HCT116 (cell line): ENCODE data around the gene BBS4. TPM values are rescaled to one million over a fixed set of nuclear protein-coding genes. Genes with fewer than 3 reads are reported as not detected.
"Not testable (repeated sequence)": the region's sequence is repeated elsewhere in the genome, so short reads cannot be mapped to it uniquely, and the experiment has no call there.

Source experiments
- ATAC-seq: fragments of 200-7000 bp; cut with Tn5 transposase; 2 replicates; pipeline ENCODE4 v1.9.1; 2020; ENCODE audit warnings: mild to moderate bottlenecking, moderate library complexity
- BruUV-seq: library from RNA; stranded (reverse); fragments of 400-500 nt; replicated peaks from 2 replicates; lab custom pipeline; 2021; lab: Mats Ljungman, UMichigan
- CTCF ChIA-PET: fragments of 300-600 bp; sonication (Branson Sonifier 250); formaldehyde crosslinking; loops from one replicate; lab custom pipeline; 2021; ENCODE audit warnings: antibody characterized with exemption; lab: Charles Lee
- POLR2A ChIA-PET: fragments of 300-600, 350-600 bp; sonication (Branson Sonifier 250); formaldehyde crosslinking; loops from one replicate; lab custom pipeline; 2021; ENCODE audit warnings: antibody characterized with exemption; lab: Charles Lee
- RAD21 ChIA-PET, 2 experiments: fragments of 300-600 bp; sonication (Branson Sonifier 250); formaldehyde crosslinking; loops; one replicate each; lab custom pipeline; 2023; ENCODE audit warnings: low total read pairs in 2 of 2; ENCODE audit not compliant: uncharacterized antibody in 2 of 2, unreplicated experiment in 2 of 2, low non-redundant PET in 1 of 2; lab: Charles Lee
- DNase-seq: peaks from one replicate; pipeline ENCODE4 v3.0.0-alpha.2; 2010; ENCODE audit warnings: low read depth, low spot score
- H2AFZ ChIP-seq: fragments of 200-600 bp; shearing (Covaris generic), sonication (generic); 2 replicates; pipeline ENCODE4 v1.6.1; 2017; ENCODE audit warnings: low read depth, mixed run types, mixed read lengths, antibody characterized with exemption, low read length; ENCODE audit not compliant: poor library complexity, severe bottlenecking
- H3K27ac ChIP-seq: 2 replicates; pipeline ENCODE4 v1.5.1; 2012; ENCODE audit warnings: low read depth, low read length
- H3K27me3 ChIP-seq: fragments of 200-600 bp; sonication (generic); 2 replicates; pipeline ENCODE4 v1.6.1; 2016; ENCODE audit warnings: mixed run types, low read length, mixed read lengths; ENCODE audit not compliant: insufficient read depth
- H3K36me3 ChIP-seq, 2 experiments: fragments of 200-500 bp in 1 of 2; fragments of 200-600 bp in 1 of 2; sonication (Bioruptor generic) in 1 of 2; sonication (generic) in 1 of 2; 2 replicates each; pipeline versions ENCODE4 v1.5.1 to v1.6.1; 2014 to 2016; ENCODE audit warnings: low read length in 2 of 2, inconsistent platforms in 1 of 2, mixed read lengths in 1 of 2, mixed run types in 1 of 2; ENCODE audit not compliant: insufficient read depth in 2 of 2, control insufficient read depth in 1 of 2
- H3K4me1 ChIP-seq, 2 experiments: fragments of 200-600 bp in 1 of 2; sonication (generic) in 1 of 2; 2 replicates each; pipeline versions ENCODE4 v1.5.1 to v1.6.1; 2012 to 2017; ENCODE audit warnings: low read length in 2 of 2, inconsistent platforms in 1 of 2, mild to moderate bottlenecking in 1 of 2, mixed read lengths in 1 of 2, mixed run types in 1 of 2, moderate library complexity in 1 of 2; ENCODE audit not compliant: insufficient read depth in 2 of 2, control insufficient read depth in 1 of 2
- H3K4me2 ChIP-seq: fragments of 200-600 bp; sonication (generic); 2 replicates; pipeline ENCODE4 v1.6.1; 2017; ENCODE audit warnings: mixed run types, low read length, mixed read lengths
- H3K4me3 ChIP-seq, 2 experiments: fragments of 200-600 bp in 1 of 2; sonication (generic) in 1 of 2; replicated peaks in 1 of 2; 2 replicates each; pipeline ENCODE4 v1.5.1; 2011 to 2016; ENCODE audit warnings: low read length in 2 of 2, control low read depth in 1 of 2, low read depth in 1 of 2, mild to moderate bottlenecking in 1 of 2, mixed read lengths in 1 of 2, mixed run types in 1 of 2
- H3K79me2 ChIP-seq: fragments of 200-600 bp; sonication (generic); 2 replicates; pipeline ENCODE4 v1.6.1; 2017; ENCODE audit warnings: mild to moderate bottlenecking, mixed run types, low read length, moderate library complexity, mixed read lengths; ENCODE audit not compliant: insufficient read depth
- H3K9ac ChIP-seq: fragments of 200-600 bp; sonication (generic); 2 replicates; pipeline ENCODE4 v1.6.1; 2016; ENCODE audit warnings: low read length, mixed read lengths
- H3K9me2 ChIP-seq: fragments of 200-600 bp; sonication (generic), shearing (Covaris generic); 2 replicates; pipeline ENCODE4 v1.6.1; 2017; ENCODE audit warnings: mixed run types, mild to moderate bottlenecking, moderate library complexity; ENCODE audit not compliant: insufficient read depth
- H3K9me3 ChIP-seq, 2 experiments: fragments of 200-500 bp in 1 of 2; fragments of 200-600 bp in 1 of 2; sonication (Bioruptor generic) in 1 of 2; sonication (generic) in 1 of 2; 2 replicates each; pipeline ENCODE4 v1.6.1; 2014 to 2017; ENCODE audit warnings: low read length in 2 of 2, mixed read lengths in 2 of 2, inconsistent platforms in 1 of 2, low read depth in 1 of 2, mild to moderate bottlenecking in 1 of 2, mixed run types in 1 of 2, moderate library complexity in 1 of 2; ENCODE audit not compliant: control insufficient read depth in 1 of 2, insufficient read depth in 1 of 2
- H4K20me1 ChIP-seq: fragments of 200-600 bp; sonication (generic), shearing (Covaris generic); 2 replicates; pipeline ENCODE4 v1.6.1; 2017; ENCODE audit warnings: mixed run types, mild to moderate bottlenecking, moderate library complexity; ENCODE audit not compliant: insufficient read depth
- CEBPB ChIP-seq: IDR thresholded peaks from 2 replicates; pipeline ENCODE4 v1.6.1; 2012; ENCODE audit warnings: low read depth
- ELF1 ChIP-seq: IDR thresholded peaks from 2 replicates; pipeline ENCODE4 v1.6.1; 2012; ENCODE audit warnings: low read depth, borderline replicate concordance
- intact Hi-C: fragments of 100-400 bp; cut with micrococcal nuclease; formaldehyde crosslinking; loops from 2 replicates; pipeline ENCODE4 v1.10.0; 2022
- total RNA-seq: library from RNA; stranded (reverse); gene quantifications from one replicate; pipeline ENCODE4 v1.2.1, GENCODE V29; 2021; ENCODE audit not compliant: unreplicated experiment

Gene BBS4
- total RNA-seq, 1 experiment from 2014 or later = 10.0 TPM

GRCh38 chr15:72685925-72686794 is at the start of gene BBS4, which contains the start of gene HIGD2B (continued):
- no peak for TF ChIP-seq CEBPB

GRCh38 chr15:72636519-72637282 is 49.3 kb upstream of the BBS4 start:
- Histone ChIP-seq H3K4me3 (peak overlapping the region; percentile 20 to 35; a peak in 3 of 4 replicates), H3K4me2 (peak overlapping the region; percentile 40)
- CTCF ChIA-PET, H3K9me3 ChIP-seq, POLR2A ChIA-PET, H3K9me2 ChIP-seq, H3K4me1 ChIP-seq, H2AFZ ChIP-seq, H4K20me1 ChIP-seq: not testable (repeated sequence)
- TSS peak; percentile 98 for BruUV-seq
- peak; percentile 16 for DNase-seq
- TF ChIP-seq ELF1 = peak; percentile 25; the same call in 1 of the 2 replicates
- TF ChIP-seq, all 23 proteins: peak for 1; not testable (repeated sequence) for 22
- H3K27ac ChIP-seq, H3K36me3 ChIP-seq, H3K27me3 ChIP-seq, RAD21 ChIA-PET, H3K79me2 ChIP-seq, intact Hi-C loops: not testable (repeated sequence)
- peak overlapping the region; percentile 33; the same call in 1 of the 2 replicates for H3K9ac ChIP-seq
- ATAC-seq = peak; percentile 89

- RAD21 ChIA-PET, H3K27ac ChIP-seq, H3K79me2 ChIP-seq, H4K20me1 ChIP-seq, H3K27me3 ChIP-seq, intact Hi-C loops, H3K36me3 ChIP-seq, DNase-seq, H3K4me1 ChIP-seq, H3K4me2 ChIP-seq, ATAC-seq, CTCF ChIA-PET, H3K9me2 ChIP-seq, BruUV-seq, H2AFZ ChIP-seq, H3K9ac ChIP-seq, H3K9me3 ChIP-seq, H3K4me3 ChIP-seq, POLR2A ChIA-PET: not testable (repeated sequence)
Observed at GRCh38 chr15:72639759-72640483, 46.1 kb upstream of the BBS4 start.

- H3K36me3 ChIP-seq, H3K9me3 ChIP-seq, H3K4me3 ChIP-seq, H2AFZ ChIP-seq, DNase-seq, H3K9ac ChIP-seq, H3K9me2 ChIP-seq, intact Hi-C loops, H4K20me1 ChIP-seq, H3K4me2 ChIP-seq, BruUV-seq, CTCF ChIA-PET, H3K27ac ChIP-seq, ATAC-seq, RAD21 ChIA-PET, H3K27me3 ChIP-seq, POLR2A ChIA-PET, H3K4me1 ChIP-seq, H3K79me2 ChIP-seq: not testable (repeated sequence)
Observed at GRCh38 chr15:72642271-72642670, 43.7 kb upstream of the BBS4 start.
